ENCODE results near the gene FABP6.
"Not testable (repeated sequence)": the region's sequence is repeated elsewhere in the genome, so short reads cannot be mapped to it uniquely, and the experiment has no call there.

The FABP6 gene

DNA sequence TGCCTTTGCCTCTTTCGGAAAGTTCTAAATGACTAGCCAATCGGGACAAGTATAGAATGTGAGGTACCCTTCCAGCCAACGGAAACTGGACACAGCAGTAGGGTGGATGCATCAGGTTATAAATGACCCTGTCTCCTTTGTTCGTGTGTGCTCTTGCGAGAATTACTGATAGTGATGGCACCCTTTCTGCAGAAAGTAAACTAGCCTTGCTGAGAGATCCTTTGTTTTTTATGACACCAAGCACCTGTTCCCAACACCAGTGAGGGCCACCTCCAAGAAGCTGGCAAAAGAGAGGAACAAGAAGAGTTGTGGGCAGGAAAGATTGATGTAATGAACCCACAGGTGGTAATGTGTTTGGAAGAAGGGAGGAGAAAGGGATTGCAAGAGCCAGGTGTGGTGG lies 42.8 kb upstream of the FABP6 start:
- H4K5ac ChIP-seq (ENCODE audit: low read length): no peak overlapping the region
- no peak overlapping the region for H2BK15ac ChIP-seq (replicated peaks; ENCODE audit: low read depth)
- no peak overlapping the region for H3K4me2 ChIP-seq (ENCODE audit: low read length)
- no peak overlapping the region for H4K8ac ChIP-seq (ENCODE audit: low read depth, low read length)
- H3K9ac ChIP-seq (ENCODE audit: low read length): no peak overlapping the region
- DNase-seq: no peak
- no peak overlapping the region for H3K23ac ChIP-seq (ENCODE audit: low read length)
- no peak overlapping the region for H3K27ac ChIP-seq (ENCODE audit: low read depth, low read length)
- no peak overlapping the region for H2AK5ac ChIP-seq (ENCODE audit: low read length)
- H3K18ac ChIP-seq (ENCODE audit: low read length): no peak overlapping the region
- no peaks in the 10 kb centered on the region for H3K79me2 ChIP-seq (ENCODE audit: control insufficient read depth, insufficient read depth, low read length)
- no peak overlapping the region for H3K4me3 ChIP-seq (ENCODE audit: low read length)
- H2BK120ac ChIP-seq (ENCODE audit: low read depth, low read length): no peak overlapping the region
- no peak overlapping the region for H2BK5ac ChIP-seq (ENCODE audit: low read length)
- WGBS (ENCODE audit: extremely low coverage, insufficient coverage, low lambda C conversion rate): no CpG with 5 or more reads among the region's 5 CpGs
- no peak overlapping the region for H3K4ac ChIP-seq (ENCODE audit: low read depth, low read length)
- no peaks in the 10 kb centered on the region for H3K36me3 ChIP-seq (ENCODE audit: control insufficient read depth, insufficient read depth, low read length)
- H3K79me1 ChIP-seq (ENCODE audit: low read length): no peaks in the 10 kb centered on the region
- no peak overlapping the region for H3K56ac ChIP-seq (ENCODE audit: low read length)
- no peaks in the 10 kb centered on the region for H3K27me3 ChIP-seq (ENCODE audit: insufficient read depth, low read length, poor library complexity)
- H3K4me1 ChIP-seq (ENCODE audit: control insufficient read depth, low read depth, low read length): peaks cover 2% of the 10 kb centered on the region

DNA sequence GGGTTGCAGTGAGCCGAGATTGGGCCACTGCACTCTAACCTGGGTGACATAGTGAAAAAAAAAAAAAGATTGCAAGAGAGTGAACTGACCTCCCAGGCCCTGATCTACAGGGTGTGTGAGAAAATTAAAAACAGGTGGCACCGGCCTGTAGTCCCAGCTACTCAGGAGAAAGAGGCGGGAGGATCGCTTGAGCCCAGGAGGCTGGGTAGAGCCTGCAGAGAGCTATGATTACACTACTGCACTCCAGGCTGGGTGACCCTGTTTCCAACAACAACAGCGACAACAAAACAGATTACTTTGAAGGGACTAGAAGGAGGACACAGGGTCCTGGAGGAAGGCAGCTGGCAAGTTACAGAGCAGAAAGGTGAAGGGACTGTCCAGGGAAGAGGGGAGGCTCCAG lies 42.2 kb upstream of the FABP6 start:
- Histone ChIP-seq H3K56ac (ENCODE audit: low read length) (peak overlapping the region; percentile 17), H3K79me2 (ENCODE audit: control insufficient read depth, insufficient read depth, low read length) (no peaks in the 10 kb centered on the region), H3K27me3 (ENCODE audit: insufficient read depth, low read length, poor library complexity) (no peaks in the 10 kb centered on the region), H3K36me3 (ENCODE audit: control insufficient read depth, insufficient read depth, low read length) (no peaks in the 10 kb centered on the region), H2BK120ac (ENCODE audit: low read depth, low read length) (no peak overlapping the region), H2AK5ac (ENCODE audit: low read length) (no peak overlapping the region), H3K79me1 (ENCODE audit: low read length) (no peaks in the 10 kb centered on the region), H3K4me3 (ENCODE audit: low read length) (no peak overlapping the region), H2BK5ac (ENCODE audit: low read length) (no peak overlapping the region), H3K18ac (ENCODE audit: low read length) (peak overlapping the region; percentile 65), H3K27ac (ENCODE audit: low read depth, low read length) (no peak overlapping the region), H3K4me2 (ENCODE audit: low read length) (no peak overlapping the region), H3K4ac (ENCODE audit: low read depth, low read length) (peak overlapping the region; percentile 75), H4K5ac (ENCODE audit: low read length) (no peak overlapping the region), H3K23ac (ENCODE audit: low read length) (no peak overlapping the region), H3K9ac (ENCODE audit: low read length) (no peak overlapping the region), H3K4me1 (ENCODE audit: control insufficient read depth, low read depth, low read length) (peaks cover 2% of the 10 kb centered on the region), H4K8ac (ENCODE audit: low read depth, low read length) (no peak overlapping the region), H2BK15ac (replicated peaks; ENCODE audit: low read depth) (no peak overlapping the region)
- DNase-seq: peak; percentile 46
- WGBS (ENCODE audit: extremely low coverage, insufficient coverage, low lambda C conversion rate): no CpG with 5 or more reads among the region's 5 CpGs

DNA sequence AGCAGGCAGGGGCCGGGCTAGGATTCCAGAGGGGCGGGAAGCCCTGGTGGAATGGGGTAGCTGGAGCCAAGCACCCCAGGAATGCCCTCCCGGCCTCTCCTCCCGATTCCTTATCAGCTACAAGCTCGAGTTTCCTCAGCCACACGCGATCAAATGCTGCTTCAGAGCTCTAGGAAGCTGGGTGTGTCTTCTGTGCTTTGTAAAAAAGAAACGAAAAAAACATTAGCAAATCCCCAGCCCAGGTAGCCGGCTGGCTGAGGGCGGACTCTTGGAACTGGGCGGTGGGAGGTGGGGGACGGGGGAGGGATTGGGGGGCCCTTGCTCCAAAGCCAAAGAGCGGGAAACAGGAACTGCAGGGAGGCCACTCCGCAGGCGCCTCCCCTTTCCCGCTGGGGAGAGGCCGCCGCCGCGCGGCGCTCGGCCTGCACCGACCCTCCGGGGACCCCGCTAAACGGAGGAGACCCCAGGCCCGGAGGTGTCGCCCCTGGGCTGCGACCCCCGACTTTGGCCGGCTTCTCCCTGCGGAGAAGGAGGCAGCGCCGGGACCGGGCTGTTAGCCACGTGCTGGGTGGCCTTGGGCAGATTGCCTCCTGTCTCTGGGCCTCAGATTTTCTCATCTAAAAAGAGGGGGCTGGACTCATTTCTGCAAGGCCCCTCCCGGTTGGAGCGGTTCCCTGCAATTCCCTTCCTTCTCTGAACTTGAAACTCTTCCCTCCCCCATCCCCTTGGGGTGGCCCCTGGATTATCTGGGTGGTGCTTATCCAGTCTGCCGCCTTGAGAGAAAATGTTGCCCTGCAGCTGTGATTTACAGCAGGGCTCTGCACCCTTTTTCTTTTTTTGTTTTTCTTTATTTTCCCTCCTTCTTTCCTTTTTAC lies 40.9 kb upstream of the FABP6 start:
- no peak overlapping the region for H2AK5ac ChIP-seq (ENCODE audit: low read length)
- H3K27me3 ChIP-seq (ENCODE audit: insufficient read depth, low read length, poor library complexity): no peaks in the 10 kb centered on the region
- H3K27ac ChIP-seq (ENCODE audit: low read depth, low read length): peak overlapping the region; percentile 48
- H3K9ac ChIP-seq (ENCODE audit: low read length): peak overlapping the region; percentile 45
- H3K36me3 ChIP-seq (ENCODE audit: control insufficient read depth, insufficient read depth, low read length): no peaks in the 10 kb centered on the region
- peaks cover 2% of the 10 kb centered on the region for H3K4me1 ChIP-seq (ENCODE audit: control insufficient read depth, low read depth, low read length)
- no CpG with 5 or more reads among the region's 40 CpGs for WGBS (ENCODE audit: extremely low coverage, insufficient coverage, low lambda C conversion rate)
- H3K79me1 ChIP-seq (ENCODE audit: low read length): no peaks in the 10 kb centered on the region
- no peak overlapping the region for H3K23ac ChIP-seq (ENCODE audit: low read length)
- peak; percentile 91 for DNase-seq
- no peak overlapping the region for H3K4me3 ChIP-seq (ENCODE audit: low read length)
- no peak overlapping the region for H3K4me2 ChIP-seq (ENCODE audit: low read length)
- no peak overlapping the region for H2BK5ac ChIP-seq (ENCODE audit: low read length)
- H4K8ac ChIP-seq (ENCODE audit: low read depth, low read length): peak overlapping the region; percentile 57
- peak overlapping the region; percentile 99 for H2BK120ac ChIP-seq (ENCODE audit: low read depth, low read length)
- peak overlapping the region; percentile 93 for H3K4ac ChIP-seq (ENCODE audit: low read depth, low read length)
- H3K79me2 ChIP-seq (ENCODE audit: control insufficient read depth, insufficient read depth, low read length): no peaks in the 10 kb centered on the region
- no peak overlapping the region for H4K5ac ChIP-seq (ENCODE audit: low read length)
- peak overlapping the region; percentile 98 for H3K18ac ChIP-seq (ENCODE audit: low read length)
- peak overlapping the region; percentile 59 for H2BK15ac ChIP-seq (replicated peaks; ENCODE audit: low read depth)
- peak overlapping the region; percentile 73 for H3K56ac ChIP-seq (ENCODE audit: low read length)

DNA sequence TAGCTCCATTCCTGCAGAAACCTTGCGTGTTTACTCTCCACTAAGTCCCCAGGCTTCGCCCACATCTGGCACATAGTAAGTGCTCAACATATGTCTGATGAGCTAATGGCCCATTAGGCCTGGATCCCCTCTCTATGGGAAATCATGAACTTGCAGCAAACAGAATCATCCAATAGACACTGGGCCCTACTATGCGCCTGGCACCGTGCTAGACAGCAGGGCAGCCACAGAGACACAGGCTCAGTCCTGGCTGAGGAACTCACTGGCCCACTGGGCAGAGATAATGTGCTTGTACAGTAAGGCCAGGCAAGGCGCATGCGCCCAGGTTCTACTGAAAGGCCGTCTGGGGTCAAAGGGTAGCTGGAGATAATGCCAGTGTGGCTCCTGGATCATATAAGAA lies 36.9 kb upstream of the FABP6 start:
- Histone ChIP-seq H3K4ac (ENCODE audit: low read depth, low read length) (no peak overlapping the region), H3K4me2 (ENCODE audit: low read length) (no peak overlapping the region), H4K5ac (ENCODE audit: low read length) (no peak overlapping the region), H3K18ac (ENCODE audit: low read length) (no peak overlapping the region), H2BK15ac (replicated peaks; ENCODE audit: low read depth) (no peak overlapping the region), H3K79me2 (ENCODE audit: control insufficient read depth, insufficient read depth, low read length) (no peaks in the 10 kb centered on the region), H3K36me3 (ENCODE audit: control insufficient read depth, insufficient read depth, low read length) (no peaks in the 10 kb centered on the region), H2BK5ac (ENCODE audit: low read length) (no peak overlapping the region), H3K9ac (ENCODE audit: low read length) (no peak overlapping the region), H3K79me1 (ENCODE audit: low read length) (no peaks in the 10 kb centered on the region), H3K4me1 (ENCODE audit: control insufficient read depth, low read depth, low read length) (peaks cover 4% of the 10 kb centered on the region), H3K27ac (ENCODE audit: low read depth, low read length) (no peak overlapping the region), H3K23ac (ENCODE audit: low read length) (no peak overlapping the region), H2BK120ac (ENCODE audit: low read depth, low read length) (no peak overlapping the region), H3K4me3 (ENCODE audit: low read length) (no peak overlapping the region), H4K8ac (ENCODE audit: low read depth, low read length) (no peak overlapping the region), H3K56ac (ENCODE audit: low read length) (no peak overlapping the region), H2AK5ac (ENCODE audit: low read length) (no peak overlapping the region), H3K27me3 (ENCODE audit: insufficient read depth, low read length, poor library complexity) (no peaks in the 10 kb centered on the region)
- WGBS (ENCODE audit: extremely low coverage, insufficient coverage, low lambda C conversion rate): no CpG with 5 or more reads among the region's 7 CpGs
- no peak for DNase-seq

DNA sequence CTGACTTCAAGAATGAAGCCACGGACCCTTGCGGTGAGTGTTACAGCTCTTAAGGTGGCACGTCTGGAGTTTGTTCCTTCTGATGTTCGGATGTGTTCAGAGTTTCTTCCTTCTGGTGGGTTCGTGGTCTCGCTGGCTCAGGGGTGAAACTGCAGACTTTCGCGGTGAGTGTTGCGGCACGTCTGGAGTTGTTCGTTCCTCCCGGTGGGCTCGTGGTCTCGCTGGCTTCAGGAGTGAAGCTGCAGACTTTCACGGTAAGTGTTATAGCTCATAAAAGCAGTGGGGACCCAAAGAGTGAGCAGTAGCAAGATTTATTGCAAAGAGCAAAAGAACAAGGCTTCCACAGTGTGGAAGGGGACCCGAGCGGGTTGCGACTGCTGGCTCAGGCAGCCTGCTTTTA lies 36.2 kb upstream of the FABP6 start:
- H2BK15ac ChIP-seq (replicated peaks; ENCODE audit: low read depth); H3K4me1 ChIP-seq (ENCODE audit: control insufficient read depth, low read depth, low read length); H3K27me3 ChIP-seq (ENCODE audit: insufficient read depth, low read length, poor library complexity); H3K36me3 ChIP-seq (ENCODE audit: control insufficient read depth, insufficient read depth, low read length); H3K79me1 ChIP-seq (ENCODE audit: low read length); H3K4me3 ChIP-seq (ENCODE audit: low read length); H3K18ac ChIP-seq (ENCODE audit: low read length); H3K27ac ChIP-seq (ENCODE audit: low read depth, low read length); H2BK5ac ChIP-seq (ENCODE audit: low read length); H3K9ac ChIP-seq (ENCODE audit: low read length); H2AK5ac ChIP-seq (ENCODE audit: low read length); H3K23ac ChIP-seq (ENCODE audit: low read length); H2BK120ac ChIP-seq (ENCODE audit: low read depth, low read length); H4K8ac ChIP-seq (ENCODE audit: low read depth, low read length); H3K56ac ChIP-seq (ENCODE audit: low read length); DNase-seq; H3K4ac ChIP-seq (ENCODE audit: low read depth, low read length); H3K4me2 ChIP-seq (ENCODE audit: low read length); H3K79me2 ChIP-seq (ENCODE audit: control insufficient read depth, insufficient read depth, low read length); H4K5ac ChIP-seq (ENCODE audit: low read length): not testable (repeated sequence)
- no CpG with 5 or more reads among the region's 18 CpGs for WGBS (ENCODE audit: extremely low coverage, insufficient coverage, low lambda C conversion rate)

DNA sequence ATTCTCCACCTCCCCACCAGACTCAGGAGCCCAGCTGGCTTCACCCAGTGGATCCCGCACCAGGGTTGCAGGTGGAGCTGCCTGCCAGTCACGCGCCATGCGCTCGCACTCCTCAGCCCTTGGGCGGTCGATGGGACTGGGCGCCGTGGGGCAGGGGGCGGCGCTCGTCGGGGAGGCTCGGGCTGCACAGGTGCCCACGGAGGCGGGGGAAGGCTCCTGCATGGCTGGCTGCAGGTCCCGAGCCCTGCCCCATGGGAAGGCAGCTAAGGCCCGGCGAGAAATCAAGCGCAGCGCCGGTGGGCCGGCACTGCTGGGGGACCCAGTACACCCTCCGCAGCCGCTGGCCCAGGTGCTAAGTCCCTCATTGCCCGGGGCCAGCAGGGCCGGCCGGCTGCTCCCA lies 35.5 kb upstream of the FABP6 start:
- H3K4ac ChIP-seq (ENCODE audit: low read depth, low read length); H2BK15ac ChIP-seq (replicated peaks; ENCODE audit: low read depth); H3K9ac ChIP-seq (ENCODE audit: low read length); H3K23ac ChIP-seq (ENCODE audit: low read length); H3K36me3 ChIP-seq (ENCODE audit: control insufficient read depth, insufficient read depth, low read length); DNase-seq; H3K79me2 ChIP-seq (ENCODE audit: control insufficient read depth, insufficient read depth, low read length); H2BK5ac ChIP-seq (ENCODE audit: low read length); H3K79me1 ChIP-seq (ENCODE audit: low read length); H3K4me2 ChIP-seq (ENCODE audit: low read length); H3K27me3 ChIP-seq (ENCODE audit: insufficient read depth, low read length, poor library complexity); H2AK5ac ChIP-seq (ENCODE audit: low read length); H4K5ac ChIP-seq (ENCODE audit: low read length); H3K27ac ChIP-seq (ENCODE audit: low read depth, low read length); H3K18ac ChIP-seq (ENCODE audit: low read length); H3K56ac ChIP-seq (ENCODE audit: low read length); H4K8ac ChIP-seq (ENCODE audit: low read depth, low read length); H3K4me3 ChIP-seq (ENCODE audit: low read length); H2BK120ac ChIP-seq (ENCODE audit: low read depth, low read length): not testable (repeated sequence)
- peaks cover 10% of the 10 kb centered on the region for H3K4me1 ChIP-seq (ENCODE audit: control insufficient read depth, low read depth, low read length)
- WGBS (ENCODE audit: extremely low coverage, insufficient coverage, low lambda C conversion rate): no CpG with 5 or more reads among the region's 28 CpGs

All from mesendoderm (in vitro differentiated cells).